GM10248 (cell line): ENCODE measurements around the gene RCL1.

ENCODE experiments used
- CTCF ChIA-PET: fragments of 300-600 bp; sonication (Branson Sonifier 250); formaldehyde crosslinking; extraction: SDS; loops from one replicate; lab custom pipeline; 2021; ENCODE audit warnings: antibody characterized with exemption; lab: Yijun Ruan, JAX
- POLR2A ChIA-PET: fragments of 350-650 bp; sonication (Branson Sonifier 250); formaldehyde crosslinking; extraction: SDS; loops from one replicate; lab custom pipeline; 2020; ENCODE audit warnings: antibody characterized with exemption; lab: Yijun Ruan, JAX
- DNase-seq: peaks from one replicate; pipeline ENCODE4 v3.0.0; 2012; ENCODE audit errors: extremely low spot score
- CTCF ChIP-seq: IDR thresholded peaks from 2 replicates; pipeline ENCODE4 v1.5.1; 2012; ENCODE audit warnings: mild to moderate bottlenecking, low read depth; ENCODE audit errors: extremely low read depth, missing control alignments, control extremely low read depth

RCL1 gene

GRCh38 chr9:4857163-4857810 lies 64.5 kb downstream of the RCL1 start:
- ChIA-PET CTCF (no interaction called here), POLR2A (no interaction called here)
- no peak for TF ChIP-seq CTCF
- no peak for DNase-seq

GRCh38 chr9:4859035-4859434 lies 66.3 kb downstream of the RCL1 start:
- TF ChIP-seq CTCF = no peak
- ChIA-PET POLR2A (no interaction called here), CTCF (no interaction called here)
- no peak for DNase-seq

GRCh38 chr9:4860383-4860782 lies 67.6 kb downstream of the RCL1 start:
- no peak for TF ChIP-seq CTCF
- CTCF ChIA-PET = interaction anchor here (0.9 to 2.0 kb wide), 5 partner anchors 10 to 90 kb away, joined by 3 to 6 read pairs (median 3); no protein-coding TSS in a partner anchor
- no peak for DNase-seq
- POLR2A ChIA-PET = no interaction called here

- ChIA-PET POLR2A (no interaction called here), CTCF (interaction anchor here (1.2 to 2.0 kb wide), 3 partner anchors 9 to 15 kb away, joined by 3 to 6 read pairs (median 4); no protein-coding TSS in a partner anchor)
- DNase-seq = no peak
- TF ChIP-seq CTCF = no peak
Measured at GRCh38 chr9:4861145-4861544, 68.4 kb downstream of the RCL1 start.

GRCh38 chr9:4861736-4862451 lies 69.2 kb downstream of the RCL1 start:
- CTCF ChIA-PET = interaction anchor here (1.0 to 1.8 kb wide), 8 partner anchors 8 to 65 kb away, joined by 3 to 9 read pairs (median 4); no protein-coding TSS in a partner anchor

More at GRCh38 chr9:4861736-4862451, 69.2 kb downstream of the RCL1 start:
- POLR2A ChIA-PET = no interaction called here
- DNase-seq = no peak
- TF ChIP-seq CTCF = no peak
